ENCODE data around the gene LPAR5. TPM values are rescaled to one million over a fixed set of nuclear protein-coding genes. Genes with fewer than 3 reads are reported as not detected.

The LPAR5 gene
- total and polyA plus RNA-seq, 2 experiments from 2014 or later, result 0.32 to 0.38 TPM

DNA sequence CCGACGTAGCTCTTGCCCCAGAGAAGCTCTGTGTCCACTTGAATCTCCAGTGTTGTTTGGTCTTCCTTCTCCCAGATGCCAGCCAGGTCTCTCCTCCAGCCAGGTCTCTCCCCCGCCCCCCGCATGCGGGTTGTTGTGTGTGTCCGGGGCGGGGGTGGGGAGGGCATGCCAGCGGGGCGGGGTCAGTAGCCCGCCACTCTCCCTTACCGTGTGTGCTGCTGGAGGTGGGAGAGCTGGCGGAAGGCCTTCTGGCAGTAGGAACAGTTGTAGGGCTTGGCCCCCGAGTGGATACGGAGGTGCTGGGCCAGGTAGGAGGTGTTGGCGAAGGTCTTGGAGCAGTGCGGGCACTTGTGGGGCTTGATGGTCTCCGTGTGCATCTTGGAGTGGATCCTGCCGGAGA lies 36.4 kb upstream of the LPAR5 start:
- H3K4me3 Mint-ChIP-seq, result no peak overlapping the region
- no peak for DNase-seq (ENCODE audit: low spot score)
- H3K27ac Mint-ChIP-seq, result no peak overlapping the region
- H3F3A ChIP-seq (replicated peaks; ENCODE audit: low read depth), result no peaks in the 10 kb centered on the region
- H3K27me3 Mint-ChIP-seq (ENCODE audit: insufficient read depth, low read depth, poor library complexity), result peaks cover 2% of the 10 kb centered on the region
- no peaks in the 10 kb centered on the region for H3K4me1 ChIP-seq (ENCODE audit: insufficient read depth)
- no peak overlapping the region for H3K4me3 ChIP-seq
- no peak for ATAC-seq
- no peaks in the 10 kb centered on the region for H3K4me1 Mint-ChIP-seq
- H3K79me2 ChIP-seq (replicated peaks; ENCODE audit: insufficient read depth), result no peaks in the 10 kb centered on the region
- no peak overlapping the region for H3K27ac ChIP-seq (ENCODE audit: low read depth)
- H3K9me3 Mint-ChIP-seq, result no peaks in the 10 kb centered on the region
- peaks cover 63% of the 10 kb centered on the region for H3K36me3 ChIP-seq (ENCODE audit: insufficient read depth)
- TF ChIP-seq STAT1 (IDR thresholded peaks at IDR 0.05; ENCODE audit: unreplicated experiment), result no peak
- TF ChIP-seq NANOG (IDR thresholded peaks at IDR 0.05; ENCODE audit: borderline replicate concordance), result no peak
- TF ChIP-seq EZH2phosphoT487 (IDR thresholded peaks at IDR 0.05; ENCODE audit: unreplicated experiment), result no peak
- no peak for TF ChIP-seq JUNB (IDR thresholded peaks at IDR 0.05; ENCODE audit: unreplicated experiment)
- no peak for TF ChIP-seq EZH2 (IDR thresholded peaks at IDR 0.05; ENCODE audit: low read depth, unreplicated experiment)
- no peak for TF ChIP-seq CREB1 (CRISPR knock-in tag; IDR thresholded peaks at IDR 0.05; ENCODE audit: low read depth)
- TF ChIP-seq, protein P1, sequence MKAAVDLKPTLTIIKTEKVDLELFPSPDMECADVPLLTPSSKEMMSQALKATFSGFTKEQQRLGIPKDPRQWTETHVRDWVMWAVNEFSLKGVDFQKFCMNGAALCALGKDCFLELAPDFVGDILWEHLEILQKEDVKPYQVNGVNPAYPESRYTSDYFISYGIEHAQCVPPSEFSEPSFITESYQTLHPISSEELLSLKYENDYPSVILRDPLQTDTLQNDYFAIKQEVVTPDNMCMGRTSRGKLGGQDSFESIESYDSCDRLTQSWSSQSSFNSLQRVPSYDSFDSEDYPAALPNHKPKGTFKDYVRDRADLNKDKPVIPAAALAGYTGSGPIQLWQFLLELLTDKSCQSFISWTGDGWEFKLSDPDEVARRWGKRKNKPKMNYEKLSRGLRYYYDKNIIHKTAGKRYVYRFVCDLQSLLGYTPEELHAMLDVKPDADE (IDR thresholded peaks at IDR 0.05), result no peak
- TF ChIP-seq, protein P2, sequence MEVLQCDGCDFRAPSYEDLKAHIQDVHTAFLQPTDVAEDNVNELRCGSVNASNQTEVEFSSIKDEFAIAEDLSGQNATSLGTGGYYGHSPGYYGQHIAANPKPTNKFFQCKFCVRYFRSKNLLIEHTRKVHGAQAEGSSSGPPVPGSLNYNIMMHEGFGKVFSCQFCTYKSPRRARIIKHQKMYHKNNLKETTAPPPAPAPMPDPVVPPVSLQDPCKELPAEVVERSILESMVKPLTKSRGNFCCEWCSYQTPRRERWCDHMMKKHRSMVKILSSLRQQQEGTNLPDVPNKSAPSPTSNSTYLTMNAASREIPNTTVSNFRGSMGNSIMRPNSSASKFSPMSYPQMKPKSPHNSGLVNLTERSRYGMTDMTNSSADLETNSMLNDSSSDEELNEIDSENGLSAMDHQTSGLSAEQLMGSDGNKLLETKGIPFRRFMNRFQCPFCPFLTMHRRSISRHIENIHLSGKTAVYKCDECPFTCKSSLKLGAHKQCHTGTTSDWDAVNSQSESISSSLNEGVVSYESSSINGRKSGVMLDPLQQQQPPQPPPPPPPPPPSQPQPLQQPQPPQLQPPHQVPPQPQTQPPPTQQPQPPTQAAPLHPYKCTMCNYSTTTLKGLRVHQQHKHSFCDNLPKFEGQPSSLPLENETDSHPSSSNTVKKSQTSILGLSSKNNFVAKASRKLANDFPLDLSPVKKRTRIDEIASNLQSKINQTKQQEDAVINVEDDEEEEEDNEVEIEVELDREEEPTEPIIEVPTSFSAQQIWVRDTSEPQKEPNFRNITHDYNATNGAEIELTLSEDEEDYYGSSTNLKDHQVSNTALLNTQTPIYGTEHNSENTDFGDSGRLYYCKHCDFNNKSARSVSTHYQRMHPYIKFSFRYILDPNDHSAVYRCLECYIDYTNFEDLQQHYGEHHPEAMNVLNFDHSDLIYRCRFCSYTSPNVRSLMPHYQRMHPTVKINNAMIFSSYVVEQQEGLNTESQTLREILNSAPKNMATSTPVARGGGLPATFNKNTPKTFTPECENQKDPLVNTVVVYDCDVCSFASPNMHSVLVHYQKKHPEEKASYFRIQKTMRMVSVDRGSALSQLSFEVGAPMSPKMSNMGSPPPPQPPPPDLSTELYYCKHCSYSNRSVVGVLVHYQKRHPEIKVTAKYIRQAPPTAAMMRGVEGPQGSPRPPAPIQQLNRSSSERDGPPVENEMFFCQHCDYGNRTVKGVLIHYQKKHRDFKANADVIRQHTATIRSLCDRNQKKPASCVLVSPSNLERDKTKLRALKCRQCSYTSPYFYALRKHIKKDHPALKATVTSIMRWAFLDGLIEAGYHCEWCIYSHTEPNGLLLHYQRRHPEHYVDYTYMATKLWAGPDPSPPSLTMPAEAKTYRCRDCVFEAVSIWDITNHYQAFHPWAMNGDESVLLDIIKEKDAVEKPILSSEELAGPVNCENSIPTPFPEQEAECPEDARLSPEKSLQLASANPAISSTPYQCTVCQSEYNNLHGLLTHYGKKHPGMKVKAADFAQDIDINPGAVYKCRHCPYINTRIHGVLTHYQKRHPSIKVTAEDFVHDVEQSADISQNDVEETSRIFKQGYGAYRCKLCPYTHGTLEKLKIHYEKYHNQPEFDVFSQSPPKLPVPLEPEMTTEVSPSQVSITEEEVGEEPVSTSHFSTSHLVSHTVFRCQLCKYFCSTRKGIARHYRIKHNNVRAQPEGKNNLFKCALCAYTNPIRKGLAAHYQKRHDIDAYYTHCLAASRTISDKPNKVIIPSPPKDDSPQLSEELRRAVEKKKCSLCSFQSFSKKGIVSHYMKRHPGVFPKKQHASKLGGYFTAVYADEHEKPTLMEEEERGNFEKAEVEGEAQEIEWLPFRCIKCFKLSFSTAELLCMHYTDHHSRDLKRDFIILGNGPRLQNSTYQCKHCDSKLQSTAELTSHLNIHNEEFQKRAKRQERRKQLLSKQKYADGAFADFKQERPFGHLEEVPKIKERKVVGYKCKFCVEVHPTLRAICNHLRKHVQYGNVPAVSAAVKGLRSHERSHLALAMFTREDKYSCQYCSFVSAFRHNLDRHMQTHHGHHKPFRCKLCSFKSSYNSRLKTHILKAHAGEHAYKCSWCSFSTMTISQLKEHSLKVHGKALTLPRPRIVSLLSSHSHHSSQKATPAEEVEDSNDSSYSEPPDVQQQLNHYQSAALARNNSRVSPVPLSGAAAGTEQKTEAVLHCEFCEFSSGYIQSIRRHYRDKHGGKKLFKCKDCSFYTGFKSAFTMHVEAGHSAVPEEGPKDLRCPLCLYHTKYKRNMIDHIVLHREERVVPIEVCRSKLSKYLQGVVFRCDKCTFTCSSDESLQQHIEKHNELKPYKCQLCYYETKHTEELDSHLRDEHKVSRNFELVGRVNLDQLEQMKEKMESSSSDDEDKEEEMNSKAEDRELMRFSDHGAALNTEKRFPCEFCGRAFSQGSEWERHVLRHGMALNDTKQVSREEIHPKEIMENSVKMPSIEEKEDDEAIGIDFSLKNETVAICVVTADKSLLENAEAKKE (CRISPR knock-in tag; IDR thresholded peaks at IDR 0.05), result no peak
- TF ChIP-seq ZNF114 (CRISPR knock-in tag; IDR thresholded peaks at IDR 0.05), result no peak
- TF ChIP-seq, protein P3, sequence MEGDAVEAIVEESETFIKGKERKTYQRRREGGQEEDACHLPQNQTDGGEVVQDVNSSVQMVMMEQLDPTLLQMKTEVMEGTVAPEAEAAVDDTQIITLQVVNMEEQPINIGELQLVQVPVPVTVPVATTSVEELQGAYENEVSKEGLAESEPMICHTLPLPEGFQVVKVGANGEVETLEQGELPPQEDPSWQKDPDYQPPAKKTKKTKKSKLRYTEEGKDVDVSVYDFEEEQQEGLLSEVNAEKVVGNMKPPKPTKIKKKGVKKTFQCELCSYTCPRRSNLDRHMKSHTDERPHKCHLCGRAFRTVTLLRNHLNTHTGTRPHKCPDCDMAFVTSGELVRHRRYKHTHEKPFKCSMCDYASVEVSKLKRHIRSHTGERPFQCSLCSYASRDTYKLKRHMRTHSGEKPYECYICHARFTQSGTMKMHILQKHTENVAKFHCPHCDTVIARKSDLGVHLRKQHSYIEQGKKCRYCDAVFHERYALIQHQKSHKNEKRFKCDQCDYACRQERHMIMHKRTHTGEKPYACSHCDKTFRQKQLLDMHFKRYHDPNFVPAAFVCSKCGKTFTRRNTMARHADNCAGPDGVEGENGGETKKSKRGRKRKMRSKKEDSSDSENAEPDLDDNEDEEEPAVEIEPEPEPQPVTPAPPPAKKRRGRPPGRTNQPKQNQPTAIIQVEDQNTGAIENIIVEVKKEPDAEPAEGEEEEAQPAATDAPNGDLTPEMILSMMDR (conservative IDR thresholded peaks at IDR 0.05; ENCODE audit: low read depth in 2 of 2), result no peak
- no peak for TF ChIP-seq ZNF331 (CRISPR knock-in tag; IDR thresholded peaks at IDR 0.05; ENCODE audit: low read depth)
- no peak for TF ChIP-seq POLR2AphosphoS5 (IDR thresholded peaks at IDR 0.05; ENCODE audit: low read depth)
- TF ChIP-seq, protein P4, sequence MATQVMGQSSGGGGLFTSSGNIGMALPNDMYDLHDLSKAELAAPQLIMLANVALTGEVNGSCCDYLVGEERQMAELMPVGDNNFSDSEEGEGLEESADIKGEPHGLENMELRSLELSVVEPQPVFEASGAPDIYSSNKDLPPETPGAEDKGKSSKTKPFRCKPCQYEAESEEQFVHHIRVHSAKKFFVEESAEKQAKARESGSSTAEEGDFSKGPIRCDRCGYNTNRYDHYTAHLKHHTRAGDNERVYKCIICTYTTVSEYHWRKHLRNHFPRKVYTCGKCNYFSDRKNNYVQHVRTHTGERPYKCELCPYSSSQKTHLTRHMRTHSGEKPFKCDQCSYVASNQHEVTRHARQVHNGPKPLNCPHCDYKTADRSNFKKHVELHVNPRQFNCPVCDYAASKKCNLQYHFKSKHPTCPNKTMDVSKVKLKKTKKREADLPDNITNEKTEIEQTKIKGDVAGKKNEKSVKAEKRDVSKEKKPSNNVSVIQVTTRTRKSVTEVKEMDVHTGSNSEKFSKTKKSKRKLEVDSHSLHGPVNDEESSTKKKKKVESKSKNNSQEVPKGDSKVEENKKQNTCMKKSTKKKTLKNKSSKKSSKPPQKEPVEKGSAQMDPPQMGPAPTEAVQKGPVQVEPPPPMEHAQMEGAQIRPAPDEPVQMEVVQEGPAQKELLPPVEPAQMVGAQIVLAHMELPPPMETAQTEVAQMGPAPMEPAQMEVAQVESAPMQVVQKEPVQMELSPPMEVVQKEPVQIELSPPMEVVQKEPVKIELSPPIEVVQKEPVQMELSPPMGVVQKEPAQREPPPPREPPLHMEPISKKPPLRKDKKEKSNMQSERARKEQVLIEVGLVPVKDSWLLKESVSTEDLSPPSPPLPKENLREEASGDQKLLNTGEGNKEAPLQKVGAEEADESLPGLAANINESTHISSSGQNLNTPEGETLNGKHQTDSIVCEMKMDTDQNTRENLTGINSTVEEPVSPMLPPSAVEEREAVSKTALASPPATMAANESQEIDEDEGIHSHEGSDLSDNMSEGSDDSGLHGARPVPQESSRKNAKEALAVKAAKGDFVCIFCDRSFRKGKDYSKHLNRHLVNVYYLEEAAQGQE (IDR thresholded peaks at IDR 0.05; ENCODE audit: unreplicated experiment), result no peak
- peaks cover 3% of the 10 kb centered on the region; the same call in 1 of the 2 replicates for H4K20me1 ChIP-seq (replicated peaks; ENCODE audit: insufficient read depth)
- no peak overlapping the region for H2AFZ ChIP-seq
- H3K36me3 Mint-ChIP-seq (ENCODE audit: low read depth), result peaks cover 83% of the 10 kb centered on the region
- no peak overlapping the region for H3K4me2 ChIP-seq
- no peaks in the 10 kb centered on the region for H3K9me2 ChIP-seq (ENCODE audit: insufficient read depth)
- no peaks in the 10 kb centered on the region for H3K27me3 ChIP-seq (ENCODE audit: insufficient read depth)
